22Rv1 (cell line): Measurements from ENCODE around the gene NLE1.

Experiments
- ZFX ChIP-seq: fragments of 450-650 bp; IDR thresholded peaks from 2 replicates; pipeline ENCODE4 v1.6.1; 2017; ENCODE audit warnings: antibody characterized with exemption, borderline replicate concordance
- TF ChIP-seq, protein P1 (sequence below): fragments of 450-650 bp; IDR thresholded peaks from 2 replicates; pipeline ENCODE4 v1.5.1; 2017; ENCODE audit warnings: mild to moderate bottlenecking

DNA sequence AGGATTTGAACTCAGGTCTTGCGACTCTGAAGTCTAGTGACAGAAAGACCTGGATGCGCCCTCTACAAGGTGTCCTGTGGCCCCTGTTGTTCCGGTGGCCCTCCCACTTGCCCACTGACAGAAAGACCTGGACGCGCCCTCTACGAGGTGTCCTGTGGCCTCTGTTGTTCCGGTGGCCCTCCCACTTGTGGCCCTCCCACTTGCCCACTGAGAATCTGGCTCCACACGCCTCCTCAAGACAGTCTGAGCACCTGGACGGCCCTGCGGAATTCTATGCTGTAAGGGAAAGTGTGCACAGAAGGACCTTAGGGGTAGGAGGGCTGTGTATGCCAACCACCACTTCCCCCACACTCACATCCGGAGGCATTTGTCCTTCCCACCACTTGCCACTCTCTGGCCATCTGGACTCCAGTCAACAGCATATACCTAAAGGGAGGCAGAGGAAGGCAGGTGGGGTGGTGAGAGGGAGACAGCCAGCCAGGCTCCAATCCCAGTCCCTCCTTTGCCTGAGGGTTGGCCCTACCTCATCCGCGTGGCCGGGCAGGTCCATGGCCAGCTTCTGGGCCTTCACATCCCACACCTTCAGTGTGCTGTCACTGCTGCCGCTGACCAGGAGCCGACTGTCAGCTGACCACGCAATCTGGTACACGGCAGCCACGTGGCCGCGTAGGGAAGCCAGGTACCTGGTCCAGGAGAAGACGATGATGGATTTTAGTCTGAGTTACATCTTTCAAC lies 9.1 kb downstream of the NLE1 start:
- no peak for TF ChIP-seq ZFX
- TF ChIP-seq, protein P1, sequence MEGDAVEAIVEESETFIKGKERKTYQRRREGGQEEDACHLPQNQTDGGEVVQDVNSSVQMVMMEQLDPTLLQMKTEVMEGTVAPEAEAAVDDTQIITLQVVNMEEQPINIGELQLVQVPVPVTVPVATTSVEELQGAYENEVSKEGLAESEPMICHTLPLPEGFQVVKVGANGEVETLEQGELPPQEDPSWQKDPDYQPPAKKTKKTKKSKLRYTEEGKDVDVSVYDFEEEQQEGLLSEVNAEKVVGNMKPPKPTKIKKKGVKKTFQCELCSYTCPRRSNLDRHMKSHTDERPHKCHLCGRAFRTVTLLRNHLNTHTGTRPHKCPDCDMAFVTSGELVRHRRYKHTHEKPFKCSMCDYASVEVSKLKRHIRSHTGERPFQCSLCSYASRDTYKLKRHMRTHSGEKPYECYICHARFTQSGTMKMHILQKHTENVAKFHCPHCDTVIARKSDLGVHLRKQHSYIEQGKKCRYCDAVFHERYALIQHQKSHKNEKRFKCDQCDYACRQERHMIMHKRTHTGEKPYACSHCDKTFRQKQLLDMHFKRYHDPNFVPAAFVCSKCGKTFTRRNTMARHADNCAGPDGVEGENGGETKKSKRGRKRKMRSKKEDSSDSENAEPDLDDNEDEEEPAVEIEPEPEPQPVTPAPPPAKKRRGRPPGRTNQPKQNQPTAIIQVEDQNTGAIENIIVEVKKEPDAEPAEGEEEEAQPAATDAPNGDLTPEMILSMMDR, result no peak
